ENCODE results near the gene PARVG. TPM values are rescaled to one million over a fixed set of nuclear protein-coding genes. Genes with fewer than 3 reads are reported as not detected.

Gene PARVG
- total and polyA plus RNA-seq, 2 donors (not counting 3 experiments of a cell fraction or from before 2014, with no cell fraction given) = 0.82 TPM; not detected in 1

DNA sequence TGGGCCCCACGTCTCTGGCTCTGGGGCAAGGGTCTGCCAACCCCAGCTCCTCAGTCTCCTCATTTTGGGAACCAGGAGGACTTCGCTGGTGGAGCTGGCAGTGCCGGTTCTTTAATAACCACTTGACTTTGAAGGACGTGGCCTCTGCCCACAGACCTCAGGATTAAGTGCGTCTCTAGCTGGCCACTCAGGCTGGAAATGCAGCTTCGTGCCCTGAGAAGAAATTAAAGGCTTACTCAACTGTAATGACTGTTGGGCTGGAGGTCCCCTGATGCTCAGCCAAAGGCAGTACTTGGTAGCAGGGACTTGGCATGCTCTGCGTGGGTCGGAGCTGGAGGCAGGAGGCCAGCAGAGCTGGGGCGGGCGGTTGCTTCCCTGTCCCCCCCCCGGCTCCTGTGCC, 16.7 kb upstream of the PARVG start:
- FAIRE-seq (no peak), DNase-seq (ENCODE audit: low read depth, low spot score) (no peak)
- Histone ChIP-seq H3K27me3 (ENCODE audit: control insufficient read depth in 2 of 2, insufficient read depth in 2 of 2, low read length in 2 of 2) (no peaks in the 10 kb centered on the region), H3K4me2 (ENCODE audit: insufficient read depth, low read length) (no peak overlapping the region), H4K20me1 (replicated peaks; ENCODE audit: control insufficient read depth, extremely low read depth, insufficient read depth, low read length) (no peaks in the 10 kb centered on the region), H3K36me3 (ENCODE audit: control insufficient read depth in 2 of 2, extremely low read depth in 1 of 2, insufficient read depth in 2 of 2, low read length in 2 of 2) (peaks cover 2 to 32% of the 10 kb centered on the region in 2 experiments), H3K27ac (ENCODE audit: insufficient read depth, low read depth, low read length) (no peak overlapping the region), H3K79me2 (ENCODE audit: control insufficient read depth, insufficient read depth, low read length) (no peaks in the 10 kb centered on the region), H3K9me1 (replicated peaks; ENCODE audit: control insufficient read depth, extremely low read depth, insufficient read depth, low read length) (no peaks in the 10 kb centered on the region), H3K4me1 (ENCODE audit: control insufficient read depth, extremely low read depth, insufficient read depth, low read length) (no peaks in the 10 kb centered on the region), H2AFZ (ENCODE audit: low read depth, low read length) (no peak overlapping the region), H3K9ac (replicated peaks; ENCODE audit: extremely low read depth, insufficient read depth, low read length) (no peak overlapping the region), H3K4me3 (replicated peaks in 1 of 3; ENCODE audit: insufficient read depth in 1 of 3, low read depth in 1 of 3, low read length in 3 of 3) (no peak overlapping the region), H3K9me3 (replicated peaks; ENCODE audit: control insufficient read depth, insufficient read depth, low read length) (no peaks in the 10 kb centered on the region)
- dilution Hi-C loops (cut with MboI; ENCODE audit: extremely low pct_ligation_motif_present, low sequenced_read_pairs) = no loop called here
- ChIA-PET CTCF (interaction anchor here (1.8 kb wide), 1 partner anchor 171 kb away, joined by 4 read pairs; no protein-coding TSS in a partner anchor), POLR2A (no interaction called here)
- BruUV-seq (replicated peaks) = no TSS peak
- TF ChIP-seq, protein P1, sequence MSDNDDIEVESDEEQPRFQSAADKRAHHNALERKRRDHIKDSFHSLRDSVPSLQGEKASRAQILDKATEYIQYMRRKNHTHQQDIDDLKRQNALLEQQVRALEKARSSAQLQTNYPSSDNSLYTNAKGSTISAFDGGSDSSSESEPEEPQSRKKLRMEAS (IDR thresholded peaks at IDR 0.05; ENCODE audit: insufficient read depth, insufficient read length) = no peak
- TF ChIP-seq MYC (IDR thresholded peaks at IDR 0.05; ENCODE audit: low read depth, low read length) = no peak
- no peak for TF ChIP-seq GATA2 (IDR thresholded peaks at IDR 0.05; ENCODE audit: insufficient read depth, insufficient read length, low read depth, low read length)
- TF ChIP-seq POLR2A (IDR thresholded peaks at IDR 0.05; ENCODE audit: low read depth, low read length) = no peak
- TF ChIP-seq, protein P2, sequence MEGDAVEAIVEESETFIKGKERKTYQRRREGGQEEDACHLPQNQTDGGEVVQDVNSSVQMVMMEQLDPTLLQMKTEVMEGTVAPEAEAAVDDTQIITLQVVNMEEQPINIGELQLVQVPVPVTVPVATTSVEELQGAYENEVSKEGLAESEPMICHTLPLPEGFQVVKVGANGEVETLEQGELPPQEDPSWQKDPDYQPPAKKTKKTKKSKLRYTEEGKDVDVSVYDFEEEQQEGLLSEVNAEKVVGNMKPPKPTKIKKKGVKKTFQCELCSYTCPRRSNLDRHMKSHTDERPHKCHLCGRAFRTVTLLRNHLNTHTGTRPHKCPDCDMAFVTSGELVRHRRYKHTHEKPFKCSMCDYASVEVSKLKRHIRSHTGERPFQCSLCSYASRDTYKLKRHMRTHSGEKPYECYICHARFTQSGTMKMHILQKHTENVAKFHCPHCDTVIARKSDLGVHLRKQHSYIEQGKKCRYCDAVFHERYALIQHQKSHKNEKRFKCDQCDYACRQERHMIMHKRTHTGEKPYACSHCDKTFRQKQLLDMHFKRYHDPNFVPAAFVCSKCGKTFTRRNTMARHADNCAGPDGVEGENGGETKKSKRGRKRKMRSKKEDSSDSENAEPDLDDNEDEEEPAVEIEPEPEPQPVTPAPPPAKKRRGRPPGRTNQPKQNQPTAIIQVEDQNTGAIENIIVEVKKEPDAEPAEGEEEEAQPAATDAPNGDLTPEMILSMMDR (IDR thresholded peaks at IDR 0.05; ENCODE audit: extremely low read depth in 1 of 2, insufficient read depth in 1 of 2, low read depth in 1 of 2, low read length in 2 of 2) = no peak
- TF ChIP-seq JUN (IDR thresholded peaks at IDR 0.05; ENCODE audit: borderline replicate concordance, insufficient read depth, insufficient read length, low read depth) = no peak
- no peak for TF ChIP-seq FOS (IDR thresholded peaks at IDR 0.05; ENCODE audit: borderline replicate concordance, insufficient read depth, low read length)
- TF ChIP-seq POLR2AphosphoS5 (IDR thresholded peaks at IDR 0.05; ENCODE audit: insufficient read depth, low read depth, low read length) = no peak
- no peak for TF ChIP-seq EZH2 (IDR thresholded peaks at IDR 0.05; ENCODE audit: borderline replicate concordance, low read depth, low read length, severe bottlenecking)
- intact Hi-C loops (cut with micrococcal nuclease) = no loop called here

Data from endothelial cell of umbilical vein (primary cell).